Body of pancreas (tissue), 4 donors: Measurements from ENCODE around the gene BMP6.

Experiments
- CTCF ChIP-seq, 7 experiments: fragments of 450-650 bp in 4 of 7; fragments of 200-600 bp in 3 of 7; sonication (generic) in 3 of 7; IDR thresholded peaks; one replicate each; pipeline ENCODE4 v1.5.1; 2016 to 2019; ENCODE audit warnings: antibody characterized with exemption in 7 of 7
- POLR2A ChIP-seq, 3 donors: fragments of 450-650 bp; IDR thresholded peaks; one replicate each; pipeline ENCODE4 v1.6.1; 2016; ENCODE audit warnings: antibody characterized with exemption in 3 of 3, mild to moderate bottlenecking in 2 of 3

- no peak for TF ChIP-seq CTCF (IDR thresholded peaks at IDR 0.05)
- no peak for TF ChIP-seq POLR2A (IDR thresholded peaks at IDR 0.05)
Observed at GRCh38 chr6:7811441-7811840, 85.5 kb downstream of the BMP6 start.
